HCT116 (cell line): ENCODE measurements around the gene POLDIP2. TPM values are rescaled to one million over a fixed set of nuclear protein-coding genes. Genes with fewer than 3 reads are reported as not detected.

ENCODE experiments used
- ATAC-seq: fragments of 200-7000 bp; cut with Tn5 transposase; 2 replicates; pipeline ENCODE4 v1.9.1; 2020; ENCODE audit warnings: mild to moderate bottlenecking, moderate library complexity
- BruUV-seq: library from RNA; stranded (reverse); fragments of 400-500 nt; replicated peaks from 2 replicates; lab custom pipeline; 2021; lab: Mats Ljungman, UMichigan
- CTCF ChIA-PET: fragments of 300-600 bp; sonication (Branson Sonifier 250); formaldehyde crosslinking; loops from one replicate; lab custom pipeline; 2021; ENCODE audit warnings: antibody characterized with exemption; lab: Charles Lee
- POLR2A ChIA-PET: fragments of 300-600, 350-600 bp; sonication (Branson Sonifier 250); formaldehyde crosslinking; loops from one replicate; lab custom pipeline; 2021; ENCODE audit warnings: antibody characterized with exemption; lab: Charles Lee
- RAD21 ChIA-PET, 2 experiments: fragments of 300-600 bp; sonication (Branson Sonifier 250); formaldehyde crosslinking; loops; one replicate each; lab custom pipeline; 2023; ENCODE audit warnings: low total read pairs in 2 of 2; ENCODE audit not compliant: uncharacterized antibody in 2 of 2, unreplicated experiment in 2 of 2, low non-redundant PET in 1 of 2; lab: Charles Lee
- DNase-seq: peaks from one replicate; pipeline ENCODE4 v3.0.0-alpha.2; 2010; ENCODE audit warnings: low read depth, low spot score
- H2AFZ ChIP-seq: fragments of 200-600 bp; shearing (Covaris generic), sonication (generic); 2 replicates; pipeline ENCODE4 v1.6.1; 2017; ENCODE audit warnings: low read depth, mixed run types, mixed read lengths, antibody characterized with exemption, low read length; ENCODE audit not compliant: poor library complexity, severe bottlenecking
- H3K27ac ChIP-seq: 2 replicates; pipeline ENCODE4 v1.5.1; 2012; ENCODE audit warnings: low read depth, low read length
- H3K27me3 ChIP-seq: fragments of 200-600 bp; sonication (generic); 2 replicates; pipeline ENCODE4 v1.6.1; 2016; ENCODE audit warnings: mixed run types, low read length, mixed read lengths; ENCODE audit not compliant: insufficient read depth
- H3K36me3 ChIP-seq, 2 experiments: fragments of 200-500 bp in 1 of 2; fragments of 200-600 bp in 1 of 2; sonication (Bioruptor generic) in 1 of 2; sonication (generic) in 1 of 2; 2 replicates each; pipeline versions ENCODE4 v1.5.1 to v1.6.1; 2014 to 2016; ENCODE audit warnings: low read length in 2 of 2, inconsistent platforms in 1 of 2, mixed read lengths in 1 of 2, mixed run types in 1 of 2; ENCODE audit not compliant: insufficient read depth in 2 of 2, control insufficient read depth in 1 of 2
- H3K4me1 ChIP-seq, 2 experiments: fragments of 200-600 bp in 1 of 2; sonication (generic) in 1 of 2; 2 replicates each; pipeline versions ENCODE4 v1.5.1 to v1.6.1; 2012 to 2017; ENCODE audit warnings: low read length in 2 of 2, inconsistent platforms in 1 of 2, mild to moderate bottlenecking in 1 of 2, mixed read lengths in 1 of 2, mixed run types in 1 of 2, moderate library complexity in 1 of 2; ENCODE audit not compliant: insufficient read depth in 2 of 2, control insufficient read depth in 1 of 2
- H3K4me2 ChIP-seq: fragments of 200-600 bp; sonication (generic); 2 replicates; pipeline ENCODE4 v1.6.1; 2017; ENCODE audit warnings: mixed run types, low read length, mixed read lengths
- H3K4me3 ChIP-seq, 2 experiments: fragments of 200-600 bp in 1 of 2; sonication (generic) in 1 of 2; replicated peaks in 1 of 2; 2 replicates each; pipeline ENCODE4 v1.5.1; 2011 to 2016; ENCODE audit warnings: low read length in 2 of 2, control low read depth in 1 of 2, low read depth in 1 of 2, mild to moderate bottlenecking in 1 of 2, mixed read lengths in 1 of 2, mixed run types in 1 of 2
- H3K79me2 ChIP-seq: fragments of 200-600 bp; sonication (generic); 2 replicates; pipeline ENCODE4 v1.6.1; 2017; ENCODE audit warnings: mild to moderate bottlenecking, mixed run types, low read length, moderate library complexity, mixed read lengths; ENCODE audit not compliant: insufficient read depth
- H3K9ac ChIP-seq: fragments of 200-600 bp; sonication (generic); 2 replicates; pipeline ENCODE4 v1.6.1; 2016; ENCODE audit warnings: low read length, mixed read lengths
- H3K9me2 ChIP-seq: fragments of 200-600 bp; sonication (generic), shearing (Covaris generic); 2 replicates; pipeline ENCODE4 v1.6.1; 2017; ENCODE audit warnings: mixed run types, mild to moderate bottlenecking, moderate library complexity; ENCODE audit not compliant: insufficient read depth
- H3K9me3 ChIP-seq, 2 experiments: fragments of 200-500 bp in 1 of 2; fragments of 200-600 bp in 1 of 2; sonication (Bioruptor generic) in 1 of 2; sonication (generic) in 1 of 2; 2 replicates each; pipeline ENCODE4 v1.6.1; 2014 to 2017; ENCODE audit warnings: low read length in 2 of 2, mixed read lengths in 2 of 2, inconsistent platforms in 1 of 2, low read depth in 1 of 2, mild to moderate bottlenecking in 1 of 2, mixed run types in 1 of 2, moderate library complexity in 1 of 2; ENCODE audit not compliant: control insufficient read depth in 1 of 2, insufficient read depth in 1 of 2
- H4K20me1 ChIP-seq: fragments of 200-600 bp; sonication (generic), shearing (Covaris generic); 2 replicates; pipeline ENCODE4 v1.6.1; 2017; ENCODE audit warnings: mixed run types, mild to moderate bottlenecking, moderate library complexity; ENCODE audit not compliant: insufficient read depth
- CBX3 ChIP-seq: IDR thresholded peaks from 2 replicates; pipeline ENCODE4 v1.6.1; 2012; ENCODE audit warnings: low read depth
- FOSL1 ChIP-seq: IDR thresholded peaks from 2 replicates; pipeline ENCODE4 v1.6.1; 2012; ENCODE audit warnings: low read depth
- JUND ChIP-seq: IDR thresholded peaks from 2 replicates; pipeline ENCODE4 v1.6.1; 2012
- POLR2A ChIP-seq: IDR thresholded peaks from 2 replicates; pipeline ENCODE4 v1.7.0; 2011; ENCODE audit warnings: borderline replicate concordance; ENCODE audit not compliant: insufficient read depth, insufficient read length; ENCODE audit errors: extremely low read depth
- POLR2AphosphoS5 ChIP-seq: IDR thresholded peaks from 2 replicates; pipeline ENCODE4 v1.6.1; 2011; ENCODE audit warnings: mild to moderate bottlenecking, low read depth, low read length, moderate library complexity
- RAD21 ChIP-seq: IDR thresholded peaks from 2 replicates; pipeline ENCODE4 v1.6.1; 2012; ENCODE audit warnings: low read depth, mild to moderate bottlenecking
- SP1 ChIP-seq: IDR thresholded peaks from 2 replicates; pipeline ENCODE4 v1.6.1; 2012; ENCODE audit warnings: low read depth
- TCF7L2 ChIP-seq: IDR thresholded peaks from 2 replicates; pipeline ENCODE4 v1.7.0; 2011; ENCODE audit warnings: borderline replicate concordance, inconsistent platforms; ENCODE audit not compliant: insufficient read depth, insufficient read length; ENCODE audit errors: extremely low read depth
- ZFX ChIP-seq: fragments of 450-650 bp; IDR thresholded peaks from 2 replicates; pipeline ENCODE4 v1.6.1; 2017
- intact Hi-C: fragments of 100-400 bp; cut with micrococcal nuclease; formaldehyde crosslinking; loops from 2 replicates; pipeline ENCODE4 v1.10.0; 2022
- total RNA-seq: library from RNA; stranded (reverse); gene quantifications from one replicate; pipeline ENCODE4 v1.2.1, GENCODE V29; 2021; ENCODE audit not compliant: unreplicated experiment
- TF ChIP-seq, protein P1 (sequence below): IDR thresholded peaks from 2 replicates; pipeline ENCODE4 v1.6.1; 2012
- TF ChIP-seq, protein P2 (sequence below): IDR thresholded peaks from 2 replicates; pipeline ENCODE4 v1.6.1; 2012

The POLDIP2 gene
- total RNA-seq, 1 experiment from 2014 or later = 78.0 TPM

DNA sequence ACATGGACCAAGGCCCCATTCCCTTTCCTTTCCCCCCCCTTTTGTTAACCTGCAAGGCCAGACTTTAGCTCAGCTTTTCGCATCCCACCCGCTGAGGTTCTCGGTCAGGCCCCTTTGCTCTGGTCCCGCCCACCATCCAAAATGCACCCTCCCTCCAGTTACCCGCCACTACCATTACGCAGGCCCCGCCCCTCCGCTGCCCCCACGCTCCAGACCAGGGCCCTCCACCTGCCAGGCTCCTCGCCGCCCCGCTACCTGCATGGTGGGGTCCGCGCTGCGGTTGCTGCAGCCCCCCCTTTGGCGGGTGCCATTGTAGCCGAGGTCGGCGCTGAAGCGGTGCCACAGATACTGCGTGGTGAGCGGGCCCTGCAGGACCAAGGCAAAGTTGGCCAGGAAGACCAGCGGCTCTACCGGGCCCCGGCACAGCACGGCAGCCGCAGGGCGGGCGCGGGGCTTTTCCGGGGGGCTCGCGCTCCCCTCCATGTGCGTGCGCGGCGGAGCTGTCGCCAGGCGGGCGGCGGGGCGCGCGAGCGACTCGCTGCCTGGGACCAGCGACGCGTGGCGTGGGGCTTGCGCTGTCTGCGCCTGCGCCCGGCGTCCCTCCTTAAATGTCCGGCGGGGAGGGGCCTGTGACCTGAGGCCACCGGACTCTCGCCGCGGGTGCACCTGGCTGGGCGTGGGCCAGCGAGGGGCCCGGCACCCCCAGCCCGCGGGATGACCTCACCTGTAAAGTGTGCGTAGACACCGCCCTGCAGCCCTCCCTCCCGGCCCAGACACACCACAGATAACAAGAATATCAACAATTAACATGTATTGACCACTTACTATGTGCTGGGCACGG is 48.5 kb upstream of the POLDIP2 start, which contains the start of gene SLC46A1:
TSS of gene SLC46A1 (minus strand) at position 581 of the 841 bp plus-strand sequence. CDS start at position 483, 98 bp downstream.
- no peak for TF ChIP-seq FOSL1
- TF ChIP-seq SP1 = no peak
- TF ChIP-seq RAD21 = no peak
- peak; percentile 85 for TF ChIP-seq ZFX
- TF ChIP-seq, protein P1, sequence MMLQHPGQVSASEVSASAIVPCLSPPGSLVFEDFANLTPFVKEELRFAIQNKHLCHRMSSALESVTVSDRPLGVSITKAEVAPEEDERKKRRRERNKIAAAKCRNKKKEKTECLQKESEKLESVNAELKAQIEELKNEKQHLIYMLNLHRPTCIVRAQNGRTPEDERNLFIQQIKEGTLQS = no peak
- TF ChIP-seq POLR2A = peak; percentile 41
- no peak for TF ChIP-seq JUND
- TF ChIP-seq POLR2AphosphoS5 = peak; percentile 67
- no peak for TF ChIP-seq CBX3
- peak; percentile 43 for TF ChIP-seq TCF7L2
- TF ChIP-seq, protein P2, sequence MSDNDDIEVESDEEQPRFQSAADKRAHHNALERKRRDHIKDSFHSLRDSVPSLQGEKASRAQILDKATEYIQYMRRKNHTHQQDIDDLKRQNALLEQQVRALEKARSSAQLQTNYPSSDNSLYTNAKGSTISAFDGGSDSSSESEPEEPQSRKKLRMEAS = peak; percentile 46; the same call in 1 of the 2 replicates
- RAD21 ChIA-PET = interaction anchor here in 1 of 2 experiments (0.5 kb wide), 1 partner anchor 13 kb away, joined by 3 read pairs; no protein-coding TSS in a partner anchor
- no peaks in the 10 kb centered on the region for H4K20me1 ChIP-seq
- H3K9me3 ChIP-seq = no peaks in the 10 kb centered on the region
- peak within 1 kb of the TSS; percentile 57 for H2AFZ ChIP-seq
- BruUV-seq = no TSS peak
- peak within 1 kb of the TSS; percentile 70 for H3K27ac ChIP-seq
- peaks cover 4 to 26% of the 10 kb centered on the region in 2 experiments; a peak in 3 of 4 replicates for H3K4me1 ChIP-seq
- peaks cover 12% of the 10 kb centered on the region; the same call in 1 of the 2 replicates for H3K79me2 ChIP-seq
- POLR2A ChIA-PET = interaction anchor here (1.0 to 1.1 kb wide), 2 partner anchors 11 to 70 kb away, joined by 3 to 4 read pairs; partner anchors contain the start of genes IFT20 and TNFAIP1
- H3K36me3 ChIP-seq = peaks cover 16 to 19% of the 10 kb centered on the region in 2 experiments; a peak in 3 of 4 replicates
- peak within 1 kb of the TSS; percentile 74 for H3K9ac ChIP-seq
- intact Hi-C loops = no loop called here
- peak within 1 kb of the TSS; percentile 73 to 89 for H3K4me3 ChIP-seq
- DNase-seq (no peak), ATAC-seq (peak; percentile 93)
- no peaks in the 10 kb centered on the region for H3K9me2 ChIP-seq
- no peaks in the 10 kb centered on the region for H3K27me3 ChIP-seq
- CTCF ChIA-PET = interaction anchor here (2.6 kb wide), 1 partner anchor 11 kb away, joined by 13 read pairs; no protein-coding TSS in a partner anchor
- peak within 1 kb of the TSS; percentile 91 for H3K4me2 ChIP-seq
